K562 (cell line): ENCODE data around the gene F2RL1. TPM values are rescaled to one million over a fixed set of nuclear protein-coding genes. Genes with fewer than 3 reads are reported as not detected.

ENCODE experiments used
- ARID1B ChIP-seq: fragments of 450-650 bp; IDR thresholded peaks from 2 replicates; pipeline ENCODE4 v1.6.1; 2016; ENCODE audit warnings: antibody characterized with exemption, mild to moderate bottlenecking, inconsistent platforms
- C11orf30 ChIP-seq: fragments of 450-650 bp; IDR thresholded peaks from 2 replicates; pipeline ENCODE4 v1.6.1; 2016; ENCODE audit warnings: low read depth, mild to moderate bottlenecking
- CTBP1 ChIP-seq: fragments of 450-650 bp; IDR thresholded peaks from 2 replicates; pipeline ENCODE4 v1.6.1; 2016; ENCODE audit warnings: borderline replicate concordance
- DPF2 ChIP-seq: fragments of 450-650 bp; IDR thresholded peaks from 2 replicates; pipeline ENCODE4 v1.6.1; 2016
- E2F1 ChIP-seq: sonication (generic); formaldehyde crosslinking; IDR thresholded peaks from 2 replicates; pipeline ENCODE4 v1.8.1; 2023; ENCODE audit warnings: mild to moderate bottlenecking, missing genetic modification reagents, moderate library complexity
- ETV6 ChIP-seq, 3 experiments: fragments of 150-350 bp in 1 of 3; sonication (generic) in 1 of 3; formaldehyde crosslinking in 1 of 3; IDR thresholded peaks; 2 replicates each; pipeline versions ENCODE4 v1.6.1 to v1.8.0; 2014 to 2022; ENCODE audit warnings: borderline replicate concordance in 2 of 3, low read depth in 2 of 3, antibody characterized with exemption in 1 of 3, low read length in 1 of 3, mild to moderate bottlenecking in 1 of 3, missing genetic modification reagents in 1 of 3
- MAFK ChIP-seq: IDR thresholded peaks from 2 replicates; pipeline ENCODE4 v1.6.1; 2011; ENCODE audit warnings: low read length, improper control_type of control experiment
- NFE2L1 ChIP-seq: fragments of 450-650 bp; IDR thresholded peaks from 2 replicates; pipeline ENCODE4 v1.6.1; 2016; ENCODE audit warnings: missing genetic modification characterization, low read depth, mild to moderate bottlenecking, missing compliant biosample characterization, moderate library complexity, borderline replicate concordance
- POLR3A ChIP-seq: IDR thresholded peaks from 2 replicates; pipeline ENCODE4 v1.6.1; 2011; ENCODE audit warnings: borderline replicate concordance, mild to moderate bottlenecking, moderate library complexity; ENCODE audit not compliant: insufficient read length, insufficient read depth; ENCODE audit errors: extremely low read depth
- RCOR1 ChIP-seq, 2 experiments: IDR thresholded peaks; 2 replicates each; pipeline ENCODE4 v1.6.1; 2012; ENCODE audit warnings: low read depth in 2 of 2, low read length in 2 of 2, borderline replicate concordance in 1 of 2, improper control_type of control experiment in 1 of 2
- SMARCA4 ChIP-seq: fragments of 450-650 bp; IDR thresholded peaks from 2 replicates; pipeline ENCODE4 v1.6.1; 2016
- THRB ChIP-seq: fragments of 450-650 bp; formaldehyde crosslinking; conservative IDR thresholded peaks from 2 replicates; pipeline ENCODE4 v1.4.0; 2022; ENCODE audit warnings: mild to moderate bottlenecking, missing genetic modification characterization
- ZBTB34 ChIP-seq: fragments of 250-450 bp; sonication (Bioruptor Pico); IDR thresholded peaks from 2 replicates; pipeline ENCODE4 v1.8.0; 2021; ENCODE audit warnings: mild to moderate bottlenecking, moderate library complexity
- ZNF316 ChIP-seq: fragments of 450-650 bp; IDR thresholded peaks from 2 replicates; pipeline ENCODE4 v1.6.1; 2016
- ZNF395 ChIP-seq: fragments of 200-800 bp; sonication (Bioruptor generic); IDR thresholded peaks from 2 replicates; pipeline ENCODE4 v1.6.1; 2017; ENCODE audit warnings: missing genetic modification characterization, missing compliant biosample characterization
- ZNF592 ChIP-seq: fragments of 450-650 bp; IDR thresholded peaks from 2 replicates; pipeline ENCODE4 v1.6.1; 2017; ENCODE audit warnings: antibody characterized with exemption, mild to moderate bottlenecking
- polyA plus RNA-seq, 8 experiments: library from polyadenylated mRNA; depleted of rRNA in 4 of 8; stranded (reverse) in 5 of 8; unstranded in 3 of 8; fragments of >200 nt; fragmentation: Nextera tagmentation in 2 of 8; fragmentation: Illumina TruSeq in 1 of 8; extraction: Ambion mirVana in 2 of 8; extraction: Trizol in 1 of 8; gene quantifications; 2 replicates each; pipeline versions ENCODE4 v1.2.1 to v1.2.3, GENCODE V29; 2011 to 2014; ENCODE audit warnings: inconsistent platforms in 1 of 8, missing spikeins in 1 of 8
- total RNA-seq, 7 experiments: library from RNA; depleted of rRNA in 6 of 7; stranded (reverse); fragments of >200 nt in 6 of 7; fragmentation: Illumina TruSeq in 2 of 7; extraction: Trizol in 2 of 7; gene quantifications; 2 replicates each; pipeline versions ENCODE4 v1.2.1 to v1.2.3, GENCODE V29; 2011 to 2021; ENCODE audit warnings: low replicate concordance in 1 of 7

The F2RL1 gene
- total and polyA plus RNA-seq, 9 of the 15 experiments (the other 6 are each of a cell fraction or from before 2014, with no cell fraction given) = 0.03 to 0.50 (median 0.27) TPM; not detected in 6

- TF ChIP-seq THRB (CRISPR knock-in tag) = no peak
- TF ChIP-seq ETV6 (IDR thresholded peaks at IDR 0.05; ENCODE audit: borderline replicate concordance in 1 of 2, low read depth in 2 of 2, low read length in 1 of 2) = peak in 1 of 2 experiments; percentile 68; a peak in 2 of 4 replicates
- TF ChIP-seq ETV6 (CRISPR knock-in tag; IDR thresholded peaks at IDR 0.05; ENCODE audit: borderline replicate concordance) = no peak
- peak; percentile 50; the same call in 1 of the 2 replicates for TF ChIP-seq SMARCA4
- TF ChIP-seq MAFK = peak; percentile 31; the same call in 1 of the 2 replicates
- no peak for TF ChIP-seq ZBTB34 (CRISPR knock-in tag)
- peak; percentile 15; the same call in 1 of the 2 replicates for TF ChIP-seq CTBP1
- peak; percentile 83 for TF ChIP-seq ZNF316
- TF ChIP-seq RCOR1 (IDR thresholded peaks at IDR 0.05; ENCODE audit: borderline replicate concordance in 1 of 2, low read depth in 2 of 2, low read length in 2 of 2) = 0 out of 4 replicates have a peak, but pooled peaks of 1 of the 2 experiments have one; percentile 10
- 0 out of 2 replicates have a peak, but pooled peaks have one; percentile 18 for TF ChIP-seq NFE2L1 (tag)
- no peak for TF ChIP-seq ZNF395
- TF ChIP-seq E2F1 (CRISPR knock-in tag) = no peak
- peak; percentile 38; the same call in 1 of the 2 replicates for TF ChIP-seq DPF2
- peak; percentile 48; the same call in 1 of the 2 replicates for TF ChIP-seq ARID1B
- TF ChIP-seq ZNF592 = peak; percentile 59
- TF ChIP-seq POLR3A = no peak
- peak; percentile 80 for TF ChIP-seq C11orf30
Measured at GRCh38 chr5:76855961-76856360, 37.1 kb downstream of the F2RL1 start (continued).
